Spleen (tissue), 11 donors: ENCODE results near the gene POU3F2. TPM values are rescaled to one million over a fixed set of nuclear protein-coding genes. Genes with fewer than 3 reads are reported as not detected.

Source experiments
- DNase-seq: peaks from one replicate; pipeline ENCODE4 v3.0.0-alpha.2; 2020
- H3K27ac ChIP-seq, 8 donors: fragments of 200-600 bp; sonication (generic) in 7 of 8; 1 replicate in 4 of 8; 2 replicates in 4 of 8; pipeline versions ENCODE4 v1.5.0 to v1.8.0; 2016 to 2021; ENCODE audit warnings: inconsistent platforms in 4 of 8, mild to moderate bottlenecking in 4 of 8, moderate library complexity in 1 of 8
- H3K27me3 ChIP-seq, 7 donors: fragments of 200-600 bp; sonication (generic) in 6 of 7; replicated peaks in 1 of 7; 1 replicate in 4 of 7; 2 replicates in 3 of 7; pipeline versions ENCODE4 v1.5.0 to v1.8.0; 2016 to 2021; ENCODE audit warnings: inconsistent platforms in 3 of 7, mild to moderate bottlenecking in 1 of 7
- H3K36me3 ChIP-seq, 6 donors: fragments of 200-600 bp; sonication (generic) in 5 of 6; 1 replicate in 4 of 6; 2 replicates in 2 of 6; pipeline versions ENCODE4 v1.5.0 to v1.8.0; 2016 to 2021; ENCODE audit warnings: inconsistent platforms in 2 of 6
- H3K4me1 ChIP-seq, 6 donors: fragments of 200-600 bp; sonication (generic) in 5 of 6; 1 replicate in 3 of 6; 2 replicates in 3 of 6; pipeline versions ENCODE4 v1.5.0 to v1.8.0; 2016 to 2021; ENCODE audit warnings: inconsistent platforms in 3 of 6
- H3K4me3 ChIP-seq, 8 donors: fragments of 200-600 bp; sonication (generic) in 7 of 8; 1 replicate in 4 of 8; 2 replicates in 4 of 8; pipeline versions ENCODE4 v1.5.0 to v1.8.0; 2016 to 2021; ENCODE audit warnings: inconsistent platforms in 4 of 8, mild to moderate bottlenecking in 4 of 8, moderate library complexity in 2 of 8
- H3K9me3 ChIP-seq, 8 donors: fragments of 200-600 bp; sonication (generic) in 7 of 8; 1 replicate in 4 of 8; 2 replicates in 4 of 8; pipeline versions ENCODE4 v1.5.0 to v1.8.0; 2016 to 2021; ENCODE audit warnings: inconsistent platforms in 4 of 8
- POLR2A ChIP-seq, 3 donors: fragments of 450-650 bp; IDR thresholded peaks; one replicate each; pipeline ENCODE4 v1.5.1; 2017; ENCODE audit warnings: antibody characterized with exemption in 3 of 3, mild to moderate bottlenecking in 1 of 3
- POLR2AphosphoS5 ChIP-seq, 3 donors: sonication (generic); formaldehyde crosslinking; IDR thresholded peaks; one replicate each; pipeline ENCODE4 v1.5.1; 2017; ENCODE audit warnings: antibody characterized with exemption in 3 of 3
- WGBS, 5 donors: extraction: QIAGEN DNeasy Blood & Tissue Kit in 3 of 5; methylation state at CpG; one replicate each; pipeline versions ENCODE4 v1.1.5 to v1.1.7; 2013 to 2018; 5-methylcytosine and 5-hydroxymethylcytosine counted together
- intact Hi-C: fragments of 100-400 bp; cut with DNase I; formaldehyde crosslinking; loops from one replicate; pipeline ENCODE4 v1.15.0; 2023; ENCODE audit warnings: low total_unique reads
- polyA plus RNA-seq, 3 donors: library from polyadenylated mRNA; stranded (reverse); fragments of 200-250 nt; gene quantifications; one replicate each; pipeline ENCODE4 v1.2.1, GENCODE V29; 2013
- total RNA-seq, 7 donors: library from RNA; depleted of rRNA in 3 of 7; stranded (reverse); fragments of >200 nt in 3 of 7; fragmentation: NEBNext Ultra II Directional in 4 of 7; extraction: Animal tissue kit (Norgen Biotek cat#: 25700) in 4 of 7; gene quantifications; one replicate each; pipeline versions ENCODE4 v1.1.0 to v1.2.1, GENCODE V29; 2016 to 2021
- TF ChIP-seq, protein P1 (sequence below), 11 experiments: fragments of 200-600 bp in 7 of 11; fragments of 450-650 bp in 4 of 11; sonication (generic) in 4 of 11; IDR thresholded peaks in 8 of 11; conservative IDR thresholded peaks in 3 of 11; 1 replicate in 7 of 11; 2 replicates in 4 of 11; pipeline versions ENCODE4 v1.4.0 to v1.8.0; 2016 to 2021; ENCODE audit warnings: antibody characterized with exemption in 11 of 11, inconsistent platforms in 4 of 11, mild to moderate bottlenecking in 1 of 11
- donor health status: healthy with polysubstance abuse.
- donor health status: DM: no; HTN: no; CAD: no; lungs with moderate emphysema.
- donor health status: DM: no; HTN: no; CAD: no.
- donor health status: Bipolar disorder and iron deficiency.
- donor health status: healthy.
- donor health status: DM: no; HTN: no; CAD: no.
- donor health status: DM: yes; HTN: yes; CAD: no.

Gene POU3F2
- total and polyA plus RNA-seq, 10 donors: 0.06 TPM; not detected in 9

DNA sequence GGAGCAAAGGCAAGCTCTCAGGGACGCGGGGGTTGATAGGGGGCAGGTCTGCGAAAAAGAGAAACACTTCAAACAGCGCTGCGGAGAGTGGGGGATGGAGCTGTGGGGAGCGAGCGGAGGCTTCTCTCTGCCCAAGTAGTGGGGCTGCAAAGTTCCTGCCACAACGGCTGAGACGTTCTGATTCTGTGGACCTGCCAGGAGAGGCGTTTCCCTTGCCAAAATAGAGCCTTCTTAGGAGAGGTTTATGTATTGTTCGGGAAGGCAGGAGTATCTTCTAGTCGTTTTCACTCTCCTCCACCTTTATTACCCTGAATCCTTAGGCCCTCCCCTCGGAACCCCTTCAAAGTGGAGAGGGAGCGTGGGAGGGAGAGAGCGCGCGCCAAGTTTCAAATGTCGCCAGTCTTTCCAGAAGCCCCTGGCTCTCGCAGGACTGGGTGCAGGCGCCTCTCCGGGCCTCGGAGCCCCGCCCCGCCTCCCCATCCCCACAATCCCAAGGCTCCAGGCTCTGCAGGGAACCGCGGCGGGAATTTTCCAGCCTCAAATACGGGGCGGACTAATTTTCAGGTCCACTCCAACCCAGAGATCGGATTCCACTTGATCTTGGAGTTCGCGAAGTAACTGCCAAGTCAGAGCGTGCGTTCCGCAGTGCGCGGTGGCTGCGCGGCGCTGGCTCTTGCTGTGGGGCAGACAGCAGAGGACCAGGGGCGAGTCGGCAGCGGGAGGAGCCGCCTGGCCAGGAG is 10.0 kb upstream of the POU3F2 start:
- TF ChIP-seq, protein P1, sequence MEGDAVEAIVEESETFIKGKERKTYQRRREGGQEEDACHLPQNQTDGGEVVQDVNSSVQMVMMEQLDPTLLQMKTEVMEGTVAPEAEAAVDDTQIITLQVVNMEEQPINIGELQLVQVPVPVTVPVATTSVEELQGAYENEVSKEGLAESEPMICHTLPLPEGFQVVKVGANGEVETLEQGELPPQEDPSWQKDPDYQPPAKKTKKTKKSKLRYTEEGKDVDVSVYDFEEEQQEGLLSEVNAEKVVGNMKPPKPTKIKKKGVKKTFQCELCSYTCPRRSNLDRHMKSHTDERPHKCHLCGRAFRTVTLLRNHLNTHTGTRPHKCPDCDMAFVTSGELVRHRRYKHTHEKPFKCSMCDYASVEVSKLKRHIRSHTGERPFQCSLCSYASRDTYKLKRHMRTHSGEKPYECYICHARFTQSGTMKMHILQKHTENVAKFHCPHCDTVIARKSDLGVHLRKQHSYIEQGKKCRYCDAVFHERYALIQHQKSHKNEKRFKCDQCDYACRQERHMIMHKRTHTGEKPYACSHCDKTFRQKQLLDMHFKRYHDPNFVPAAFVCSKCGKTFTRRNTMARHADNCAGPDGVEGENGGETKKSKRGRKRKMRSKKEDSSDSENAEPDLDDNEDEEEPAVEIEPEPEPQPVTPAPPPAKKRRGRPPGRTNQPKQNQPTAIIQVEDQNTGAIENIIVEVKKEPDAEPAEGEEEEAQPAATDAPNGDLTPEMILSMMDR (IDR thresholded peaks at IDR 0.05 in 8 of 11, conservative IDR thresholded peaks at IDR 0.05 in 3 of 11): no peak
- TF ChIP-seq POLR2AphosphoS5 (IDR thresholded peaks at IDR 0.05) (no peak), POLR2A (IDR thresholded peaks at IDR 0.05) (no peak)
- Histone ChIP-seq H3K27me3 (peaks cover 8 to 100% (median 86%) of the 10 kb centered on the region in 7 donors), H3K4me3 (peak overlapping the region in 2 of 8 donors; percentile 7 to 40)

DNA sequence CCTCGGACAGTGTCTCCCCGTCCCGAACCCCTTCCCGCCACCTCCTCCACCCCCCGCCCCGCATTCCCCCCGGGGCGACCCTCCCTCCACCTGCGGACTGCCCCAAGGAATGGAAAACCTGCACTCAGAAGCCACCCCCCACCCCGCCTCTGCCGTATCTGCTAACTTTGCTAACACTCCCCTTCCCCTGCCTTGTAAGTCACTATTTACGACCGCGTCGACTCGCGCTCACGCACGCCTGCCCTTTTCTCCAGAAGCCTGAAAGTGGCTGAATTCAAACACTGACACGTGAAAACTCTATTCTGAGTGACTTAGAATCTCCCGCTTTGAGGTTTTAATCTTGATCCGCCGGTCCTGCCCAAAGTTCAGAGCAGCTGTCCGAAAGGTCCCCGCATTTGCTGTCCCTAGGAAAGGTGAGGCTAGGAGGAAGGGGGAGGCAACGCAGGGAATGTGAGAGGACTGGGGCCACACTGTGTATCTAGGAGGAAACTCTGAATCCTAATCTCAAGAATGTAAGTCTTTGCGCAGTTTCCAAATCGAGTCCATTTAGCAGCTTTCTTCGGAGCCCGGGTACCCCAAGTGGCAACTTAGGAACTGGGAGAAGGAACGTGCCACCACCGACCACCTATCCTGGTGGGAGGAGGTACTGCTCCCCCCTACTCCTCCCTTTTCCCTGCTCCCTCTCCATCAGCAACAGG is 9.3 kb upstream of the POU3F2 start:
- no peak overlapping the region for H3K27ac ChIP-seq
- peaks cover 3 to 42% (median 23%) of the 10 kb centered on the region in 6 donors for H3K4me1 ChIP-seq
- intact Hi-C loops: no loop called here
- H3K27me3 ChIP-seq: peaks cover 8 to 100% (median 91%) of the 10 kb centered on the region in 7 donors
- H3K4me3 ChIP-seq: peak overlapping the region in 1 of 8 donors; percentile 7
- WGBS, 5 donors: 2 to 11% (median 5%) methylated on average over 24 to 32 of the region's 32 CpGs
- H3K9me3 ChIP-seq: no peaks in the 10 kb centered on the region
- TF ChIP-seq POLR2A (IDR thresholded peaks at IDR 0.05) (no peak), POLR2AphosphoS5 (IDR thresholded peaks at IDR 0.05) (no peak)
- TF ChIP-seq, protein P1 (IDR thresholded peaks at IDR 0.05 in 8 of 11, conservative IDR thresholded peaks at IDR 0.05 in 3 of 11): no peak
- H3K36me3 ChIP-seq: no peaks in the 10 kb centered on the region
- DNase-seq: no peak

More for the DNA sequence above, 10.0 kb upstream of the POU3F2 start:
- Histone ChIP-seq H3K9me3 (no peaks in the 10 kb centered on the region), H3K4me1 (peaks cover 3 to 41% (median 23%) of the 10 kb centered on the region in 6 donors), H3K36me3 (no peaks in the 10 kb centered on the region), H3K27ac (no peak overlapping the region)
- 4 to 6% (median 5%) methylated on average over 32 to 44 of the region's 44 CpGs for WGBS, 5 donors
- intact Hi-C loops: no loop called here
- peak; percentile 75 for DNase-seq

DNA sequence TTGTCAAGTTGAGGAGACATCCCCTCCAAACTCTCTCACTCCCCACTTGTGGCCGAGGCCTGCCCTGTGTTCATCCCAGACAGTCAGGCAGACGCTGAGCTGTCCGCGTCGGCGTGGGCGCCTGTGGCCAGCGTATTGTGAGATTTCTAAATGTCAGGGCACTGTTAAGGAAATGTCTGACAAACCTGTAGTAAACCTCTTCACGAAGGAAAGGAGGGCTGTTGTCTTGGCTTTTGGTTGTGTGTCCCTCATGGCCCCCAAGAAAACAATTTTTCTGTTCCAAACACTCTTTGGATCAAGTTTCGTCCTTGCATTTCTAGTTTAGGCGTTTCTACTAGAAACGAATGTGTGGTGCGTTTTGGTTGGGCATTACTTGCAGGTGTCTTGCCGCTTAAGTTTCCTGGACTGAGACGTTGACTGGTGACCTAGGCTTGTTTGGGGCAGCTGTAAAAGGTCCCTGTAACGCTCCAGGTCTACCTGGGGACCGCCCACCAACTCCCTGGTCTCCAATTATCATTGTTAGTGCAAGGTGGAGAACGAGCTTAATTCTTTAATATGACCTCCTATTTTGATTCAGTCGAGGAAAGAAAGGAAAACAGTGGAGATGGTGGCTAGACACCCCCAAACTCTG is 8.7 kb upstream of the POU3F2 start:
- no peak overlapping the region for H3K27ac ChIP-seq
- no peak for DNase-seq
- intact Hi-C loops: no loop called here
- H3K9me3 ChIP-seq: no peaks in the 10 kb centered on the region
- H3K27me3 ChIP-seq: peaks cover 8 to 100% (median 94%) of the 10 kb centered on the region in 7 donors
- TF ChIP-seq POLR2A (IDR thresholded peaks at IDR 0.05): no peak
- TF ChIP-seq, protein P1 (IDR thresholded peaks at IDR 0.05 in 8 of 11, conservative IDR thresholded peaks at IDR 0.05 in 3 of 11): no peak
- TF ChIP-seq POLR2AphosphoS5 (IDR thresholded peaks at IDR 0.05): no peak
- 5 to 11% (median 8%) methylated on average over 19 of the region's 19 CpGs for WGBS, 5 donors
- peaks cover 4 to 44% (median 23%) of the 10 kb centered on the region in 6 donors for H3K4me1 ChIP-seq
- no peak overlapping the region for H3K4me3 ChIP-seq
- H3K36me3 ChIP-seq: no peaks in the 10 kb centered on the region
